K562 (cell line): ENCODE data around the gene SVOP. TPM values are rescaled to one million over a fixed set of nuclear protein-coding genes. Genes with fewer than 3 reads are reported as not detected.
A peak's percentile ranks its signal among the peaks of the same experiment; 100 is the strongest.

Experiments
- ATF3 ChIP-seq, 2 experiments: fragments of 450-650 bp in 1 of 2; sonication (generic) in 1 of 2; formaldehyde crosslinking in 1 of 2; IDR thresholded peaks in 1 of 2; conservative IDR thresholded peaks in 1 of 2; 2 replicates each; pipeline versions ENCODE4 v1.6.1 to v1.8.1; 2016 to 2023; ENCODE audit warnings: mild to moderate bottlenecking in 2 of 2, moderate library complexity in 2 of 2, inconsistent platforms in 1 of 2, missing genetic modification reagents in 1 of 2
- CBX1 ChIP-seq: sonication (generic); IDR thresholded peaks from 2 replicates; pipeline ENCODE4 v1.6.1; 2016; ENCODE audit warnings: antibody characterized with exemption, low read depth, mild to moderate bottlenecking
- CEBPG ChIP-seq, 3 experiments: fragments of 200-800 bp in 1 of 3; sonication (Bioruptor generic) in 1 of 3; sonication (generic) in 1 of 3; formaldehyde crosslinking in 1 of 3; IDR thresholded peaks in 2 of 3; conservative IDR thresholded peaks in 1 of 3; 2 replicates each; pipeline versions ENCODE4 v1.6.1 to v1.8.0; 2016 to 2022; ENCODE audit warnings: missing compliant biosample characterization in 2 of 3, missing genetic modification characterization in 2 of 3, mild to moderate bottlenecking in 1 of 3, missing genetic modification reagents in 1 of 3
- ETS1 ChIP-seq: conservative IDR thresholded peaks from 2 replicates; pipeline ENCODE4 v1.6.1; 2011; ENCODE audit warnings: low read depth, mild to moderate bottlenecking, low read length; ENCODE audit not compliant: control insufficient read depth
- GABPA ChIP-seq: fragments of 200-800 bp; sonication (Bioruptor generic); conservative IDR thresholded peaks from 2 replicates; pipeline ENCODE4 v1.6.1; 2016; ENCODE audit warnings: low read depth, missing genetic modification characterization, missing compliant biosample characterization
- GMEB1 ChIP-seq: fragments of 250-450 bp; sonication (Bioruptor Pico); IDR thresholded peaks from 2 replicates; pipeline ENCODE4 v1.4.0; 2020; ENCODE audit warnings: mild to moderate bottlenecking
- NR1H2 ChIP-seq: sonication (generic); formaldehyde crosslinking; IDR thresholded peaks from 2 replicates; pipeline ENCODE4 v1.4.0; 2020; ENCODE audit warnings: mild to moderate bottlenecking, missing genetic modification reagents
- PTRF ChIP-seq: fragments of 450-650 bp; IDR thresholded peaks from 2 replicates; pipeline ENCODE4 v1.6.1; 2016; ENCODE audit warnings: mild to moderate bottlenecking, missing genetic modification characterization, missing compliant biosample characterization
- SREBF1 ChIP-seq: fragments of 150-350 bp; IDR thresholded peaks from 2 replicates; pipeline ENCODE4 v1.6.1; 2014; ENCODE audit warnings: antibody characterized with exemption, low read depth, low read length, borderline replicate concordance
- ZKSCAN8 ChIP-seq: fragments of 200-800 bp; sonication (Bioruptor generic); IDR thresholded peaks from 2 replicates; pipeline ENCODE4 v1.6.1; 2016; ENCODE audit warnings: missing genetic modification characterization, missing compliant biosample characterization
- ZNF23 ChIP-seq: fragments of 250-450 bp; sonication (Bioruptor Pico); IDR thresholded peaks from 2 replicates; pipeline ENCODE4 v1.4.0; 2020; ENCODE audit warnings: mild to moderate bottlenecking
- ZNF263 ChIP-seq: sonication (generic); formaldehyde crosslinking; IDR thresholded peaks from 2 replicates; pipeline ENCODE4 v1.8.0; 2022; ENCODE audit warnings: mild to moderate bottlenecking, missing genetic modification reagents, borderline replicate concordance
- ZNF395 ChIP-seq: fragments of 200-800 bp; sonication (Bioruptor generic); IDR thresholded peaks from 2 replicates; pipeline ENCODE4 v1.6.1; 2017; ENCODE audit warnings: missing genetic modification characterization, missing compliant biosample characterization
- polyA plus RNA-seq, 8 experiments: library from polyadenylated mRNA; depleted of rRNA in 4 of 8; stranded (reverse) in 5 of 8; unstranded in 3 of 8; fragments of >200 nt; fragmentation: Nextera tagmentation in 2 of 8; fragmentation: Illumina TruSeq in 1 of 8; extraction: Ambion mirVana in 2 of 8; extraction: Trizol in 1 of 8; gene quantifications; 2 replicates each; pipeline versions ENCODE4 v1.2.1 to v1.2.3, GENCODE V29; 2011 to 2014; ENCODE audit warnings: inconsistent platforms in 1 of 8, missing spikeins in 1 of 8
- total RNA-seq, 7 experiments: library from RNA; depleted of rRNA in 6 of 7; stranded (reverse); fragments of >200 nt in 6 of 7; fragmentation: Illumina TruSeq in 2 of 7; extraction: Trizol in 2 of 7; gene quantifications; 2 replicates each; pipeline versions ENCODE4 v1.2.1 to v1.2.3, GENCODE V29; 2011 to 2021; ENCODE audit warnings: low replicate concordance in 1 of 7

Gene SVOP
- total and polyA plus RNA-seq, 9 of the 15 experiments (the other 6 are each of a cell fraction or from before 2014, with no cell fraction given): 0.01 to 0.09 (median 0.06) TPM; not detected in 1

GRCh38 chr12:108865169-108865568, 155.7 kb downstream of the SVOP start (continued):
- TF ChIP-seq GMEB1 (no peak), SREBF1 (no peak), CBX1 (no peak), NR1H2 (no peak), ZNF23 (CRISPR knock-in tag) (no peak), ATF3 (IDR thresholded peaks at IDR 0.05) (no peak), ATF3 (CRISPR knock-in tag; conservative IDR thresholded peaks at IDR 0.05) (no peak), ZKSCAN8 (no peak), GABPA (tag) (no peak), PTRF (tag) (no peak), ZNF263 (CRISPR knock-in tag) (peak; percentile 77), CEBPG (CRISPR knock-in tag; IDR thresholded peaks at IDR 0.05) (no peak), CEBPG (tag; conservative IDR thresholded peaks at IDR 0.05 in 1 of 2, IDR thresholded peaks at IDR 0.05 in 1 of 2) (no peak), ETS1 (no peak), ZNF395 (CRISPR knock-in tag) (no peak)
- TF ChIP-seq, all 486 proteins: peak for 3
